ENCODE data around the gene FAM131C.
A peak's percentile ranks its signal among the peaks of the same experiment; 100 is the strongest.

Gene FAM131C

GRCh38 chr1:16011936-16012589, 61.4 kb downstream of the FAM131C start:
- Histone ChIP-seq H3K4me3 (ENCODE audit: low read depth in 1 of 2, low read length in 1 of 2) (peak overlapping the region; percentile 56 to 61), H3K4me1 (ENCODE audit: control insufficient read depth in 1 of 2, insufficient read depth in 1 of 2, low read depth in 1 of 2, low read length in 1 of 2) (peaks cover 6 to 11% of the 10 kb centered on the region in 2 experiments), H3K9me3 (no peaks in the 10 kb centered on the region), H3K36me3 (no peaks in the 10 kb centered on the region), H3K27me3 (peaks cover 28% of the 10 kb centered on the region), H3K27ac (no peak overlapping the region)
- no peak for TF ChIP-seq CTCF (IDR thresholded peaks at IDR 0.05)

- peaks cover 6 to 11% of the 10 kb centered on the region in 2 experiments for H3K4me1 ChIP-seq (ENCODE audit: control insufficient read depth in 1 of 2, insufficient read depth in 1 of 2, low read depth in 1 of 2, low read length in 1 of 2)
- no peak overlapping the region for H3K27ac ChIP-seq
- H3K4me3 ChIP-seq (ENCODE audit: low read depth in 1 of 2, low read length in 1 of 2) = no peak overlapping the region
- H3K9me3 ChIP-seq = no peaks in the 10 kb centered on the region
- no peaks in the 10 kb centered on the region for H3K36me3 ChIP-seq
- no peak for TF ChIP-seq CTCF (IDR thresholded peaks at IDR 0.05)
- H3K27me3 ChIP-seq = peaks cover 28% of the 10 kb centered on the region
Measured at GRCh38 chr1:16010837-16011236, 62.6 kb downstream of the FAM131C start.

- no peak for TF ChIP-seq CTCF (IDR thresholded peaks at IDR 0.05)
- peaks cover 25% of the 10 kb centered on the region for H3K27me3 ChIP-seq
- peaks cover 6 to 11% of the 10 kb centered on the region in 2 experiments for H3K4me1 ChIP-seq (ENCODE audit: control insufficient read depth in 1 of 2, insufficient read depth in 1 of 2, low read depth in 1 of 2, low read length in 1 of 2)
- no peak overlapping the region for H3K4me3 ChIP-seq (ENCODE audit: low read depth in 1 of 2, low read length in 1 of 2)
- no peaks in the 10 kb centered on the region for H3K36me3 ChIP-seq
- H3K27ac ChIP-seq = no peak overlapping the region
- no peaks in the 10 kb centered on the region for H3K9me3 ChIP-seq
Measured at GRCh38 chr1:16009678-16010077, 63.8 kb downstream of the FAM131C start.

- Histone ChIP-seq H3K9me3 (no peaks in the 10 kb centered on the region), H3K27ac (no peak overlapping the region), H3K27me3 (peaks cover 18% of the 10 kb centered on the region), H3K4me3 (ENCODE audit: low read depth in 1 of 2, low read length in 1 of 2) (no peak overlapping the region), H3K36me3 (no peaks in the 10 kb centered on the region), H3K4me1 (ENCODE audit: control insufficient read depth in 1 of 2, insufficient read depth in 1 of 2, low read depth in 1 of 2, low read length in 1 of 2) (peaks cover 6 to 11% of the 10 kb centered on the region in 2 experiments)
- TF ChIP-seq CTCF (IDR thresholded peaks at IDR 0.05) = peak; percentile 94
Measured at GRCh38 chr1:16009030-16009460, 64.4 kb downstream of the FAM131C start.

Data from neutrophil (primary cell).